Neural progenitor cell (in vitro differentiated cells): ENCODE results near the gene JPH3. TPM values are rescaled to one million over a fixed set of nuclear protein-coding genes. Genes with fewer than 3 reads are reported as not detected.

Experiments
- DNase-seq: peaks from one replicate; pipeline ENCODE4 v3.0.0-alpha.2; 2016; ENCODE audit warnings: low spot score
- H2AFZ ChIP-seq: fragments of 200-600 bp; sonication (generic); replicated peaks from 2 replicates; pipeline ENCODE4 v1.6.1; 2016; ENCODE audit warnings: antibody characterized with exemption
- H3F3A ChIP-seq: fragments of 200-600 bp; sonication (generic); 2 replicates; pipeline ENCODE4 v1.6.1; 2016; ENCODE audit warnings: antibody characterized with exemption, low read depth
- H3K27ac ChIP-seq: fragments of 200-600 bp; sonication (generic); 2 replicates; pipeline ENCODE4 v1.5.1; 2016; ENCODE audit warnings: mild to moderate bottlenecking
- H3K27me3 ChIP-seq: fragments of 200-600 bp; sonication (generic); 2 replicates; pipeline ENCODE4 v1.6.1; 2016; ENCODE audit warnings: mild to moderate bottlenecking, moderate library complexity
- H3K36me3 ChIP-seq: fragments of 200-600 bp; sonication (generic); 2 replicates; pipeline ENCODE4 v1.5.1; 2016
- H3K4me1 ChIP-seq: fragments of 200-600 bp; sonication (generic); 2 replicates; pipeline ENCODE4 v1.6.1; 2016; ENCODE audit warnings: mixed run types
- H3K4me2 ChIP-seq: fragments of 200-600 bp; sonication (generic); 2 replicates; pipeline ENCODE4 v1.6.1; 2016
- H3K4me3 ChIP-seq: fragments of 200-600 bp; sonication (generic); 2 replicates; pipeline ENCODE4 v1.5.1; 2016
- H3K79me2 ChIP-seq: fragments of 200-600 bp; sonication (generic); 2 replicates; pipeline ENCODE4 v1.6.1; 2016; ENCODE audit warnings: low read depth
- H3K9ac ChIP-seq: fragments of 200-600 bp; sonication (generic); 2 replicates; pipeline ENCODE4 v1.6.1; 2016
- H3K9me3 ChIP-seq: fragments of 200-600 bp; sonication (generic); 2 replicates; pipeline ENCODE4 v1.5.1; 2016; ENCODE audit warnings: low read depth
- H4K20me1 ChIP-seq: fragments of 200-600 bp; sonication (generic); 2 replicates; pipeline ENCODE4 v1.6.1; 2016; ENCODE audit warnings: low read depth
- H3K27ac Mint-ChIP-seq: 3 replicates; pipeline ENCODE4 v1.8.0; 2021; ENCODE audit warnings: mixed read lengths
- H3K27me3 Mint-ChIP-seq: 2 replicates; pipeline ENCODE4 v1.8.0; 2022; ENCODE audit warnings: low read depth, mild to moderate bottlenecking, inconsistent platforms, moderate library complexity, mixed read lengths; ENCODE audit not compliant: insufficient read depth
- H3K36me3 Mint-ChIP-seq: 3 replicates; pipeline ENCODE4 v1.8.0; 2021; ENCODE audit warnings: mixed read lengths
- H3K4me1 Mint-ChIP-seq: 3 replicates; pipeline ENCODE4 v1.8.0; 2021; ENCODE audit warnings: mixed read lengths
- H3K4me3 Mint-ChIP-seq: 3 replicates; pipeline ENCODE4 v1.8.0; 2021; ENCODE audit warnings: mild to moderate bottlenecking, moderate library complexity, mixed read lengths
- H3K9me3 Mint-ChIP-seq: 3 replicates; pipeline ENCODE4 v1.8.0; 2020; ENCODE audit warnings: mixed read lengths
- CTCF ChIP-seq: fragments of 200-600 bp; sonication (generic); IDR thresholded peaks from 2 replicates; pipeline ENCODE4 v1.5.1; 2017; ENCODE audit warnings: antibody characterized with exemption, mild to moderate bottlenecking
- EZH2 ChIP-seq: fragments of 200-600 bp; sonication (generic); IDR thresholded peaks from 2 replicates; pipeline ENCODE4 v1.6.1; 2017; ENCODE audit warnings: antibody characterized with exemption, mild to moderate bottlenecking, moderate library complexity
- EZH2phosphoT487 ChIP-seq: fragments of 200-600 bp; sonication (generic); IDR thresholded peaks from 2 replicates; pipeline ENCODE4 v1.6.1; 2017; ENCODE audit warnings: antibody characterized with exemption
- total RNA-seq: library from RNA; depleted of rRNA; stranded (reverse); fragments of >200 nt; gene quantifications from 2 replicates; pipeline ENCODE4 v1.2.3, GENCODE V29; 2015; ENCODE audit warnings: low replicate concordance

The JPH3 gene
- total RNA-seq, 1 donor from 2014 or later = 7.1 TPM

GRCh38 chr16:87675111-87675719, 72.9 kb downstream of the JPH3 start:
- no peaks in the 10 kb centered on the region for H3K36me3 Mint-ChIP-seq
- no peaks in the 10 kb centered on the region for H3K79me2 ChIP-seq
- peaks cover 5% of the 10 kb centered on the region for H3K27me3 Mint-ChIP-seq
- peak; percentile 32 for DNase-seq
- no peak overlapping the region for H3K27ac ChIP-seq
- peak overlapping the region; percentile 43 for H3K4me3 Mint-ChIP-seq
- H3K9me3 ChIP-seq = no peaks in the 10 kb centered on the region
- H3K4me3 ChIP-seq = no peak overlapping the region
- H3K36me3 ChIP-seq = no peaks in the 10 kb centered on the region
- TF ChIP-seq EZH2phosphoT487 (no peak), CTCF (no peak), EZH2 (no peak)
- H2AFZ ChIP-seq = no peak overlapping the region
- H3K4me1 ChIP-seq = peaks cover 8% of the 10 kb centered on the region
- H3K9ac ChIP-seq = peak overlapping the region; percentile 14
- H3K4me1 Mint-ChIP-seq = peaks cover 13% of the 10 kb centered on the region
- no peaks in the 10 kb centered on the region for H3K9me3 Mint-ChIP-seq
- H3F3A ChIP-seq = no peaks in the 10 kb centered on the region
- H3K27me3 ChIP-seq = no peaks in the 10 kb centered on the region
- H4K20me1 ChIP-seq = peaks cover 11% of the 10 kb centered on the region
- no peak overlapping the region for H3K27ac Mint-ChIP-seq
- H3K4me2 ChIP-seq = peak overlapping the region; percentile 35

GRCh38 chr16:87677830-87678229, 75.5 kb downstream of the JPH3 start:
- Histone ChIP-seq H3K27ac (no peak overlapping the region), H3K79me2 (no peaks in the 10 kb centered on the region), H3F3A (no peaks in the 10 kb centered on the region), H3K36me3 (no peaks in the 10 kb centered on the region), H3K4me1 (peaks cover 8% of the 10 kb centered on the region), H3K9ac (no peak overlapping the region), H4K20me1 (peaks cover 18% of the 10 kb centered on the region), H3K4me3 (no peak overlapping the region), H3K4me2 (no peak overlapping the region), H2AFZ (no peak overlapping the region), H3K9me3 (no peaks in the 10 kb centered on the region), H3K27me3 (no peaks in the 10 kb centered on the region)
- peak overlapping the region; percentile 48 for H3K27ac Mint-ChIP-seq
- H3K4me3 Mint-ChIP-seq = no peak overlapping the region
- H3K4me1 Mint-ChIP-seq = peaks cover 16% of the 10 kb centered on the region
- DNase-seq = no peak
- TF ChIP-seq EZH2 (no peak), CTCF (no peak), EZH2phosphoT487 (no peak)
- peaks cover 3% of the 10 kb centered on the region for H3K36me3 Mint-ChIP-seq
- peaks cover 8% of the 10 kb centered on the region for H3K27me3 Mint-ChIP-seq
- no peaks in the 10 kb centered on the region for H3K9me3 Mint-ChIP-seq

GRCh38 chr16:87678618-87679017, 76.3 kb downstream of the JPH3 start:
- peaks cover 18% of the 10 kb centered on the region for H4K20me1 ChIP-seq
- H3K9me3 Mint-ChIP-seq = no peaks in the 10 kb centered on the region
- no peak overlapping the region for H2AFZ ChIP-seq
- peaks cover 3% of the 10 kb centered on the region for H3K36me3 Mint-ChIP-seq
- peaks cover 8% of the 10 kb centered on the region for H3K4me1 ChIP-seq
- no peaks in the 10 kb centered on the region for H3K27me3 ChIP-seq
- no peak overlapping the region for H3K4me3 ChIP-seq
- no peak overlapping the region for H3K27ac Mint-ChIP-seq
- no peaks in the 10 kb centered on the region for H3F3A ChIP-seq
- H3K79me2 ChIP-seq = no peaks in the 10 kb centered on the region
- no peak overlapping the region for H3K4me3 Mint-ChIP-seq
- H3K27ac ChIP-seq = no peak overlapping the region
- TF ChIP-seq EZH2phosphoT487 (no peak), CTCF (no peak), EZH2 (no peak)
- no peak overlapping the region for H3K4me2 ChIP-seq
- H3K27me3 Mint-ChIP-seq = peaks cover 8% of the 10 kb centered on the region
- DNase-seq = no peak
- H3K9ac ChIP-seq = no peak overlapping the region
- peaks cover 16% of the 10 kb centered on the region for H3K4me1 Mint-ChIP-seq
- H3K36me3 ChIP-seq = no peaks in the 10 kb centered on the region
- H3K9me3 ChIP-seq = no peaks in the 10 kb centered on the region
